ENCODE measurements around the gene SSBP4. TPM values are rescaled to one million over a fixed set of nuclear protein-coding genes. Genes with fewer than 3 reads are reported as not detected.

SSBP4 gene
- polyA plus RNA-seq, 1 of the 3 experiments (the other 2 are of a cell fraction) = 24.9 TPM

DNA sequence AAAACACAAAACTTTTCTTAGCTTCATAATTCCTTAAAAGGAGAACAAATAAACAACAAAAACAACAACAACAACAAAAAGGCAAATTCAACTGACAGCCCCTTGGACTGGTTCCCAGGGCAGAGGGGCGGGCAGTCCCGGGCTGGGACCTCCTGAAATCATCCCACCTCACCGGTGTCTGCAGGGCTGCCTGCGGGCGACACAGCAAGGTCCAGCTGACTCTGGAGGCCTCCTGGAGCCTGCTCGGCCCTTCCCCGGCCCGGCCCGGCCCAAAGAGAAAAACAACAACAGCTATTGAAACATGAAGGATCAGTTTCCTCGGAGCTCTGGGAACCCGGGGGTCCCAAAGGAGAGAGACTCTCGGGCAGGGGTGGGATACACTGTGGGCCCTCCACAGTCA lies 23.7 kb downstream of the SSBP4 start:
- H4K20me1 ChIP-seq (ENCODE audit: insufficient read depth) = no peaks in the 10 kb centered on the region
- H3K9me3 ChIP-seq = no peaks in the 10 kb centered on the region
- peaks cover 3 to 18% of the 10 kb centered on the region in 2 experiments for H3K36me3 ChIP-seq (replicated peaks in 1 of 2; ENCODE audit: control insufficient read depth in 1 of 2, insufficient read depth in 2 of 2, low read length in 1 of 2)
- POLR2A ChIA-PET = no interaction called here
- no peak overlapping the region for H2AFZ ChIP-seq (ENCODE audit: low read depth)
- CTCF ChIA-PET = interaction anchor here (1.0 to 13.5 kb wide), 3 partner anchors 8 to 146 kb away, joined by 4 to 215 read pairs (median 8); partner anchors contain the start of gene REX1BD
- WGBS (ENCODE audit: low lambda C conversion rate) = 96% methylated on average over 12 of the region's 12 CpGs
- no peak for DNase-seq
- peaks cover 0 to 6% of the 10 kb centered on the region in 2 experiments; a peak in 2 of 4 replicates for H3K4me1 ChIP-seq (ENCODE audit: control insufficient read depth in 1 of 2, insufficient read depth in 2 of 2, low read depth in 1 of 2, low read length in 1 of 2)
- H3K9ac ChIP-seq = no peak overlapping the region
- H3K27ac ChIP-seq (ENCODE audit: low read depth in 2 of 2, low read length in 1 of 2) = no peak overlapping the region
- no peak overlapping the region for H3K4me3 ChIP-seq (ENCODE audit: low read depth in 2 of 2, low read length in 1 of 2)
- peaks cover 16% of the 10 kb centered on the region for H3F3A ChIP-seq (replicated peaks; ENCODE audit: insufficient read depth)
- no peak for TF ChIP-seq SIN3A (IDR thresholded peaks at IDR 0.05; ENCODE audit: borderline replicate concordance, low read depth, low read length)
- TF ChIP-seq EP300 (IDR thresholded peaks at IDR 0.05; ENCODE audit: borderline replicate concordance in 1 of 2, low read depth in 1 of 2, low read length in 1 of 2) = no peak
- TF ChIP-seq, protein P1, sequence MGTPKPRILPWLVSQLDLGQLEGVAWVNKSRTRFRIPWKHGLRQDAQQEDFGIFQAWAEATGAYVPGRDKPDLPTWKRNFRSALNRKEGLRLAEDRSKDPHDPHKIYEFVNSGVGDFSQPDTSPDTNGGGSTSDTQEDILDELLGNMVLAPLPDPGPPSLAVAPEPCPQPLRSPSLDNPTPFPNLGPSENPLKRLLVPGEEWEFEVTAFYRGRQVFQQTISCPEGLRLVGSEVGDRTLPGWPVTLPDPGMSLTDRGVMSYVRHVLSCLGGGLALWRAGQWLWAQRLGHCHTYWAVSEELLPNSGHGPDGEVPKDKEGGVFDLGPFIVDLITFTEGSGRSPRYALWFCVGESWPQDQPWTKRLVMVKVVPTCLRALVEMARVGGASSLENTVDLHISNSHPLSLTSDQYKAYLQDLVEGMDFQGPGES (IDR thresholded peaks at IDR 0.05; ENCODE audit: low read depth, low read length) = no peak
- no peak for TF ChIP-seq TCF12 (IDR thresholded peaks at IDR 0.05)
- no peak for TF ChIP-seq NRF1 (IDR thresholded peaks at IDR 0.05; ENCODE audit: low read depth, low read length)
- TF ChIP-seq RFX5 (IDR thresholded peaks at IDR 0.05; ENCODE audit: low read length) = no peak
- TF ChIP-seq ELF1 (IDR thresholded peaks at IDR 0.05) = no peak
- TF ChIP-seq, protein P2, sequence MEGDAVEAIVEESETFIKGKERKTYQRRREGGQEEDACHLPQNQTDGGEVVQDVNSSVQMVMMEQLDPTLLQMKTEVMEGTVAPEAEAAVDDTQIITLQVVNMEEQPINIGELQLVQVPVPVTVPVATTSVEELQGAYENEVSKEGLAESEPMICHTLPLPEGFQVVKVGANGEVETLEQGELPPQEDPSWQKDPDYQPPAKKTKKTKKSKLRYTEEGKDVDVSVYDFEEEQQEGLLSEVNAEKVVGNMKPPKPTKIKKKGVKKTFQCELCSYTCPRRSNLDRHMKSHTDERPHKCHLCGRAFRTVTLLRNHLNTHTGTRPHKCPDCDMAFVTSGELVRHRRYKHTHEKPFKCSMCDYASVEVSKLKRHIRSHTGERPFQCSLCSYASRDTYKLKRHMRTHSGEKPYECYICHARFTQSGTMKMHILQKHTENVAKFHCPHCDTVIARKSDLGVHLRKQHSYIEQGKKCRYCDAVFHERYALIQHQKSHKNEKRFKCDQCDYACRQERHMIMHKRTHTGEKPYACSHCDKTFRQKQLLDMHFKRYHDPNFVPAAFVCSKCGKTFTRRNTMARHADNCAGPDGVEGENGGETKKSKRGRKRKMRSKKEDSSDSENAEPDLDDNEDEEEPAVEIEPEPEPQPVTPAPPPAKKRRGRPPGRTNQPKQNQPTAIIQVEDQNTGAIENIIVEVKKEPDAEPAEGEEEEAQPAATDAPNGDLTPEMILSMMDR (IDR thresholded peaks at IDR 0.05) = no peak
- TF ChIP-seq, protein P3, sequence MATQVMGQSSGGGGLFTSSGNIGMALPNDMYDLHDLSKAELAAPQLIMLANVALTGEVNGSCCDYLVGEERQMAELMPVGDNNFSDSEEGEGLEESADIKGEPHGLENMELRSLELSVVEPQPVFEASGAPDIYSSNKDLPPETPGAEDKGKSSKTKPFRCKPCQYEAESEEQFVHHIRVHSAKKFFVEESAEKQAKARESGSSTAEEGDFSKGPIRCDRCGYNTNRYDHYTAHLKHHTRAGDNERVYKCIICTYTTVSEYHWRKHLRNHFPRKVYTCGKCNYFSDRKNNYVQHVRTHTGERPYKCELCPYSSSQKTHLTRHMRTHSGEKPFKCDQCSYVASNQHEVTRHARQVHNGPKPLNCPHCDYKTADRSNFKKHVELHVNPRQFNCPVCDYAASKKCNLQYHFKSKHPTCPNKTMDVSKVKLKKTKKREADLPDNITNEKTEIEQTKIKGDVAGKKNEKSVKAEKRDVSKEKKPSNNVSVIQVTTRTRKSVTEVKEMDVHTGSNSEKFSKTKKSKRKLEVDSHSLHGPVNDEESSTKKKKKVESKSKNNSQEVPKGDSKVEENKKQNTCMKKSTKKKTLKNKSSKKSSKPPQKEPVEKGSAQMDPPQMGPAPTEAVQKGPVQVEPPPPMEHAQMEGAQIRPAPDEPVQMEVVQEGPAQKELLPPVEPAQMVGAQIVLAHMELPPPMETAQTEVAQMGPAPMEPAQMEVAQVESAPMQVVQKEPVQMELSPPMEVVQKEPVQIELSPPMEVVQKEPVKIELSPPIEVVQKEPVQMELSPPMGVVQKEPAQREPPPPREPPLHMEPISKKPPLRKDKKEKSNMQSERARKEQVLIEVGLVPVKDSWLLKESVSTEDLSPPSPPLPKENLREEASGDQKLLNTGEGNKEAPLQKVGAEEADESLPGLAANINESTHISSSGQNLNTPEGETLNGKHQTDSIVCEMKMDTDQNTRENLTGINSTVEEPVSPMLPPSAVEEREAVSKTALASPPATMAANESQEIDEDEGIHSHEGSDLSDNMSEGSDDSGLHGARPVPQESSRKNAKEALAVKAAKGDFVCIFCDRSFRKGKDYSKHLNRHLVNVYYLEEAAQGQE (IDR thresholded peaks at IDR 0.05; ENCODE audit: low read depth, low read length) = no peak
- no peak for TF ChIP-seq TEAD4 (IDR thresholded peaks at IDR 0.05; ENCODE audit: borderline replicate concordance, insufficient read depth)
- no peak for TF ChIP-seq MEF2A (IDR thresholded peaks at IDR 0.05; ENCODE audit: borderline replicate concordance, low read depth)
- no peak overlapping the region for H3K4me2 ChIP-seq
- H3K9me2 ChIP-seq = no peaks in the 10 kb centered on the region
- no peaks in the 10 kb centered on the region for H3K79me2 ChIP-seq (ENCODE audit: insufficient read depth)
- no peaks in the 10 kb centered on the region for H3K27me3 ChIP-seq (ENCODE audit: insufficient read depth)
